GM08714 (cell line): ENCODE measurements around the gene TRNP1.
"Not testable (repeated sequence)": the region's sequence is repeated elsewhere in the genome, so short reads cannot be mapped to it uniquely, and the experiment has no call there.

Experiments
- H3K4me3 ChIP-seq: fragments of 200-500 bp; sonication (Bioruptor generic); 2 replicates; pipeline ENCODE4 v1.5.1; 2014; ENCODE audit warnings: mild to moderate bottlenecking, low read length, inconsistent platforms
- ZNF274 ChIP-seq: IDR thresholded peaks from 2 replicates; pipeline ENCODE4 v1.6.1; 2012; ENCODE audit warnings: mild to moderate bottlenecking, low read depth, low read length

The TRNP1 gene

GRCh38 chr1:26960625-26960966, 32.9 kb upstream of the TRNP1 start:
- TF ChIP-seq ZNF274, result no peak
- no peak overlapping the region for H3K4me3 ChIP-seq

- no peak for TF ChIP-seq ZNF274
These were observed 31.7 kb upstream of the TRNP1 start for GRCh38 chr1:26961826-26962225.

GRCh38 chr1:26965213-26965612, 28.3 kb upstream of the TRNP1 start:
- no peak overlapping the region for H3K4me3 ChIP-seq
- no peak for TF ChIP-seq ZNF274

More at GRCh38 chr1:26961826-26962225, 31.7 kb upstream of the TRNP1 start:
- H3K4me3 ChIP-seq, result no peak overlapping the region

- no peak for TF ChIP-seq ZNF274
These were observed 27.9 kb upstream of the TRNP1 start for GRCh38 chr1:26965628-26966027.

GRCh38 chr1:26970810-26971209, 22.7 kb upstream of the TRNP1 start:
- no peak overlapping the region for H3K4me3 ChIP-seq
- TF ChIP-seq ZNF274, result no peak

More at GRCh38 chr1:26965628-26966027, 27.9 kb upstream of the TRNP1 start:
- no peak overlapping the region for H3K4me3 ChIP-seq

- no peak overlapping the region for H3K4me3 ChIP-seq
- no peak for TF ChIP-seq ZNF274
These were observed 21.9 kb upstream of the TRNP1 start for GRCh38 chr1:26971590-26971989.

- no peak for TF ChIP-seq ZNF274
- H3K4me3 ChIP-seq, result no peak overlapping the region
These were observed 21.1 kb upstream of the TRNP1 start for GRCh38 chr1:26972390-26972789.

- no peak overlapping the region for H3K4me3 ChIP-seq
- TF ChIP-seq ZNF274, result no peak
These were observed 20.7 kb upstream of the TRNP1 start for GRCh38 chr1:26972821-26973220.

- TF ChIP-seq ZNF274, result no peak
- no peak overlapping the region for H3K4me3 ChIP-seq
These were observed 16.6 kb upstream of the TRNP1 start for GRCh38 chr1:26976621-26977510.

- TF ChIP-seq ZNF274, result no peak
- no peak overlapping the region for H3K4me3 ChIP-seq
These were observed 14.6 kb upstream of the TRNP1 start for GRCh38 chr1:26978901-26979300.

- no peak overlapping the region for H3K4me3 ChIP-seq
- TF ChIP-seq ZNF274, result no peak
These were observed 12.2 kb upstream of the TRNP1 start for GRCh38 chr1:26981146-26981846.

GRCh38 chr1:26983863-26984262, 9.6 kb upstream of the TRNP1 start:
- no peak for TF ChIP-seq ZNF274
- no peak overlapping the region for H3K4me3 ChIP-seq

GRCh38 chr1:26984291-26984690, 9.2 kb upstream of the TRNP1 start:
- no peak overlapping the region for H3K4me3 ChIP-seq
- no peak for TF ChIP-seq ZNF274

GRCh38 chr1:26986658-26987057, 6.8 kb upstream of the TRNP1 start:
- TF ChIP-seq ZNF274, result no peak

GRCh38 chr1:26989403-26990109, 3.9 kb upstream of the TRNP1 start:
- H3K4me3 ChIP-seq, result not testable (repeated sequence)

More at GRCh38 chr1:26986658-26987057, 6.8 kb upstream of the TRNP1 start:
- no peak overlapping the region for H3K4me3 ChIP-seq
